Measurements from ENCODE around the gene PTCH1. TPM values are rescaled to one million over a fixed set of nuclear protein-coding genes. Genes with fewer than 3 reads are reported as not detected.
A peak's percentile ranks its signal among the peaks of the same experiment; 100 is the strongest.

The PTCH1 gene
- total RNA-seq, 2 donors from 2014 or later: 26.0 to 32.9 TPM

DNA sequence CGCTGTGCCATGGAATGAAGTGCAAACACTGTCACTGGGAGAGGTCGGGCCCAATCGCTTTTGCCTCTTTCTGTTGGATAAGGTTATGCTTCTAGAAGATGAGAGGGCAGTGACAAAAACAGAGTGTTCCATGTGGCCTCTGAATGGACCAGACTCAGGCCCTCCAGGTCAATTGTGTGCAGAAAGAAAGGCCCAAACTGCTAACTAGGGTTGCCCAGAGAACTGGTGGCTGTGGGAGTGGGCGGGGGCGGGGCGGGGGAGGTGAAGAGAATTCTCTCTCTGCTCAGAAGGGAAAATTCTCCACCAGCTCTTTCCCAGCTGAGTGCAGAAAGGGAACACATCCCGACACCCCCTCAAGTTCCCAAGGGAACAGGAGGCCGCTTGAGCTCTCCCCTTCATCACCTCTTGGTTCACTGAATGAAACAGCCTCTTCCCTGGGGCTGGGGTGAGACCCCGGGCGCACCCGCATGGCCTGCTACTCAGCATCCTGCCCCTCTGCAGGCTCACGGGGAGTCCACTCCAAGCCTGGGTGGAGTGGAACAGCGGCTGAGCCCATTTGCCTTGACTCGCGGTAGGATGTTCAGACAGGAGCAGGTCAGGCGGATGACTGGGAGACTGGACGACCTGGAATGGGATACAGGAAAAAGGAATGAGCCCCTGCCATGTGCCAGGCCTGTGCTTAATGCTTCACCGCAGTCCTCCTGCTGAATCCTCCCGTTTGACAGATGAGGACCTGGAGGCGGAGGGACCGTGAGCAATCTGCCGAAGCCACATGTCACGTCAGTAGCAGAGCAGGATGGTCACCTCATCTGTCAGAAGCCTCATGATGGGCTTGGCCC lies 105.5 kb downstream of the PTCH1 start:
- WGBS, 2 experiments (ENCODE audit: insufficient coverage in 1 of 2, insufficient read length in 1 of 2): 90 to 92% methylated on average over 12 to 23 of the region's 23 CpGs
- no peak overlapping the region for H3K27ac Mint-ChIP-seq
- Histone ChIP-seq H3K4me1 (ENCODE audit: control insufficient read depth, insufficient read depth, low read length) (no peaks in the 10 kb centered on the region), H3K9me3 (ENCODE audit: control insufficient read depth, low read length) (no peaks in the 10 kb centered on the region), H3K36me3 (ENCODE audit: control insufficient read depth, insufficient read depth, low read length) (no peaks in the 10 kb centered on the region), H3K9ac (ENCODE audit: extremely low read depth, low read length, poor library complexity, severe bottlenecking) (no peak overlapping the region), H3K27ac (ENCODE audit: low read depth, low read length) (peak overlapping the region; percentile 50), H3K4me3 (ENCODE audit: low read length) (no peak overlapping the region), H3K27me3 (ENCODE audit: control insufficient read depth, insufficient read depth, low read length, poor library complexity, severe bottlenecking) (no peaks in the 10 kb centered on the region)
- H3K27me3 Mint-ChIP-seq (ENCODE audit: insufficient read depth): no peaks in the 10 kb centered on the region
- H3K4me3 Mint-ChIP-seq: no peak overlapping the region
- TF ChIP-seq, protein P1, sequence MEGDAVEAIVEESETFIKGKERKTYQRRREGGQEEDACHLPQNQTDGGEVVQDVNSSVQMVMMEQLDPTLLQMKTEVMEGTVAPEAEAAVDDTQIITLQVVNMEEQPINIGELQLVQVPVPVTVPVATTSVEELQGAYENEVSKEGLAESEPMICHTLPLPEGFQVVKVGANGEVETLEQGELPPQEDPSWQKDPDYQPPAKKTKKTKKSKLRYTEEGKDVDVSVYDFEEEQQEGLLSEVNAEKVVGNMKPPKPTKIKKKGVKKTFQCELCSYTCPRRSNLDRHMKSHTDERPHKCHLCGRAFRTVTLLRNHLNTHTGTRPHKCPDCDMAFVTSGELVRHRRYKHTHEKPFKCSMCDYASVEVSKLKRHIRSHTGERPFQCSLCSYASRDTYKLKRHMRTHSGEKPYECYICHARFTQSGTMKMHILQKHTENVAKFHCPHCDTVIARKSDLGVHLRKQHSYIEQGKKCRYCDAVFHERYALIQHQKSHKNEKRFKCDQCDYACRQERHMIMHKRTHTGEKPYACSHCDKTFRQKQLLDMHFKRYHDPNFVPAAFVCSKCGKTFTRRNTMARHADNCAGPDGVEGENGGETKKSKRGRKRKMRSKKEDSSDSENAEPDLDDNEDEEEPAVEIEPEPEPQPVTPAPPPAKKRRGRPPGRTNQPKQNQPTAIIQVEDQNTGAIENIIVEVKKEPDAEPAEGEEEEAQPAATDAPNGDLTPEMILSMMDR (conservative IDR thresholded peaks at IDR 0.05): no peak
- peaks cover 2% of the 10 kb centered on the region for H3K36me3 Mint-ChIP-seq (ENCODE audit: low read depth)
- DNase-seq: no peak
- no peaks in the 10 kb centered on the region for H3K9me3 Mint-ChIP-seq
- H3K4me1 Mint-ChIP-seq: peaks cover 6% of the 10 kb centered on the region

DNA sequence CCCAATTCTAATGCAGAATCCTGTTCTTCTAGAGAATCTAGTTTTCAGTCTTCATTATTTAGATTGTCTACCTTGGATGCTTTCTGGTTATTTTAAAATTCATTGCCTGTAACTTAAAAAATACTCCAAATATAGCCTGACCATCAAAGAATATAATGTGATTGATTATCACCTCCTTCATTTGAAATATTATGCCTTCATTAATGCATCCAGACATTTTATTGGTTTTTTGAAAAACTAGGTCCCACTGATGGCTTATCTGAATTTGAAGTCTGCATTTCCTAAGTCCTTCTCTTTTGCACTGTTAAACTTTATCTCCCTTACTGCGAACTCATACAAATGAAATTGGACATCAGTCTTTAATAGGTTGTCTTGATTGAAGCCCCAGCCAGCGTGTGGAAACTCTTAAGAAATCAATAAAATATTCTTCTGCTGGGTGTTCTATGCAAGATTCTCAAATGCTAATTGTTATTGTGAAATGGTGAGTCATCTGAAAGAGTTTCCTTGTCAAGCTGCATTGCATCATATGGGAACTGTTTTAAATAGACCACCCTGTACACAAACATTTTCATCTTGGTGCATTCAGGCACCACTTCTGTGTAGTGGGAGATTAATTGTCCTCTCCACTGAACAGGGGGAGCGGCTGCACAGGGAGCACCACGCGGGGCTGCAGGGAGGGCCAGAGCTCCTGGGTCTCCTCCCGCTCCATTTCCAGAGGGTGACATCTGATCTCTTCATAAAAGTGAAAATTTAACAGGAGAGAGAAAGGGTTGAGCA lies 106.9 kb downstream of the PTCH1 start:
- Histone ChIP-seq H3K27me3 (ENCODE audit: control insufficient read depth, insufficient read depth, low read length, poor library complexity, severe bottlenecking) (no peaks in the 10 kb centered on the region), H3K9ac (ENCODE audit: extremely low read depth, low read length, poor library complexity, severe bottlenecking) (no peak overlapping the region), H3K4me1 (ENCODE audit: control insufficient read depth, insufficient read depth, low read length) (no peaks in the 10 kb centered on the region), H3K27ac (ENCODE audit: low read depth, low read length) (peak overlapping the region; percentile 50), H3K9me3 (ENCODE audit: control insufficient read depth, low read length) (no peaks in the 10 kb centered on the region), H3K4me3 (ENCODE audit: low read length) (no peak overlapping the region), H3K36me3 (ENCODE audit: control insufficient read depth, insufficient read depth, low read length) (no peaks in the 10 kb centered on the region)
- TF ChIP-seq, protein P1 (conservative IDR thresholded peaks at IDR 0.05): no peak
- Mint-ChIP-seq H3K27me3 (ENCODE audit: insufficient read depth) (peaks cover 3% of the 10 kb centered on the region), H3K36me3 (ENCODE audit: low read depth) (no peaks in the 10 kb centered on the region), H3K4me1 (peaks cover 6% of the 10 kb centered on the region), H3K4me3 (no peak overlapping the region), H3K9me3 (no peaks in the 10 kb centered on the region), H3K27ac (no peak overlapping the region)
- 89 to 90% methylated on average over 2 to 6 of the region's 6 CpGs for WGBS, 2 experiments (ENCODE audit: insufficient coverage in 1 of 2, insufficient read length in 1 of 2)
- no peak for DNase-seq

DNA sequence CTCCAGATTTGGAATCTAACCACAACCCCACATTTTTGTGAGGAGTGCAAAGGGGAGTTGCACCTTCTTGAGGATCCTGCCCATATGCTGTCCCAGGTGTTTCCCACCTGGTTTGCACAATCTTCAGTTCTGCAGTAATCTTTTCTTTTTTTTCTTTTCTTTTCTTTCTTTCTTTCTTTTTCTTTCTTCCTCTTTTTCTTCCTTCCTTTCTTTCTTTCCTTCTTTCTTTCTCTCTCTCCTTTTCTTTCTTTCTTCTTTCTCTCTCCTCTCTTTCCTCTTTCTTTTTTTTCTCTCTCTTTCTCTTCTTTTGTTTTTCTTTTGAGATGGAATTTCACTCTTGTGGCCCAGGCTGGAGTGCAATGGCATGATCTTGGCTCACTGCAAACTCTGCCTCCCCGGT lies 109.2 kb downstream of the PTCH1 start:
- H3K4me1 Mint-ChIP-seq: no peaks in the 10 kb centered on the region
- Histone ChIP-seq H3K27ac (ENCODE audit: low read depth, low read length) (no peak overlapping the region), H3K9ac (ENCODE audit: extremely low read depth, low read length, poor library complexity, severe bottlenecking) (no peak overlapping the region), H3K4me3 (ENCODE audit: low read length) (no peak overlapping the region), H3K4me1 (ENCODE audit: control insufficient read depth, insufficient read depth, low read length) (no peaks in the 10 kb centered on the region), H3K36me3 (ENCODE audit: control insufficient read depth, insufficient read depth, low read length) (no peaks in the 10 kb centered on the region), H3K27me3 (ENCODE audit: control insufficient read depth, insufficient read depth, low read length, poor library complexity, severe bottlenecking) (no peaks in the 10 kb centered on the region), H3K9me3 (ENCODE audit: control insufficient read depth, low read length) (no peaks in the 10 kb centered on the region)
- TF ChIP-seq, protein P1 (conservative IDR thresholded peaks at IDR 0.05): no peak
- H3K27ac Mint-ChIP-seq: no peak overlapping the region
- peaks cover 6% of the 10 kb centered on the region for H3K27me3 Mint-ChIP-seq (ENCODE audit: insufficient read depth)
- no peaks in the 10 kb centered on the region for H3K36me3 Mint-ChIP-seq (ENCODE audit: low read depth)
- H3K4me3 Mint-ChIP-seq: no peak overlapping the region
- no peaks in the 10 kb centered on the region for H3K9me3 Mint-ChIP-seq
- 75 to 100% methylated on average over 1 of the region's 1 CpG for WGBS, 2 experiments (ENCODE audit: insufficient coverage in 1 of 2, insufficient read length in 1 of 2)
- DNase-seq: no peak

Data from endodermal cell (in vitro differentiated cells).